ENCODE results near the gene ZNF839.

- TF ChIP-seq, protein P1, sequence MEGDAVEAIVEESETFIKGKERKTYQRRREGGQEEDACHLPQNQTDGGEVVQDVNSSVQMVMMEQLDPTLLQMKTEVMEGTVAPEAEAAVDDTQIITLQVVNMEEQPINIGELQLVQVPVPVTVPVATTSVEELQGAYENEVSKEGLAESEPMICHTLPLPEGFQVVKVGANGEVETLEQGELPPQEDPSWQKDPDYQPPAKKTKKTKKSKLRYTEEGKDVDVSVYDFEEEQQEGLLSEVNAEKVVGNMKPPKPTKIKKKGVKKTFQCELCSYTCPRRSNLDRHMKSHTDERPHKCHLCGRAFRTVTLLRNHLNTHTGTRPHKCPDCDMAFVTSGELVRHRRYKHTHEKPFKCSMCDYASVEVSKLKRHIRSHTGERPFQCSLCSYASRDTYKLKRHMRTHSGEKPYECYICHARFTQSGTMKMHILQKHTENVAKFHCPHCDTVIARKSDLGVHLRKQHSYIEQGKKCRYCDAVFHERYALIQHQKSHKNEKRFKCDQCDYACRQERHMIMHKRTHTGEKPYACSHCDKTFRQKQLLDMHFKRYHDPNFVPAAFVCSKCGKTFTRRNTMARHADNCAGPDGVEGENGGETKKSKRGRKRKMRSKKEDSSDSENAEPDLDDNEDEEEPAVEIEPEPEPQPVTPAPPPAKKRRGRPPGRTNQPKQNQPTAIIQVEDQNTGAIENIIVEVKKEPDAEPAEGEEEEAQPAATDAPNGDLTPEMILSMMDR (IDR thresholded peaks at IDR 0.05; ENCODE audit: insufficient read depth, low read length, poor library complexity, severe bottlenecking) = no peak
- TF ChIP-seq EZH2phosphoT487 (conservative IDR thresholded peaks at IDR 0.05; ENCODE audit: low read length) = no peak
Measured at GRCh38 chr14:102362084-102362483, 42.5 kb downstream of the ZNF839 start.
